ENCODE data around the gene ASCC1.
"Not testable (repeated sequence)": the region's sequence is repeated elsewhere in the genome, so short reads cannot be mapped to it uniquely, and the experiment has no call there.

The ASCC1 gene

DNA sequence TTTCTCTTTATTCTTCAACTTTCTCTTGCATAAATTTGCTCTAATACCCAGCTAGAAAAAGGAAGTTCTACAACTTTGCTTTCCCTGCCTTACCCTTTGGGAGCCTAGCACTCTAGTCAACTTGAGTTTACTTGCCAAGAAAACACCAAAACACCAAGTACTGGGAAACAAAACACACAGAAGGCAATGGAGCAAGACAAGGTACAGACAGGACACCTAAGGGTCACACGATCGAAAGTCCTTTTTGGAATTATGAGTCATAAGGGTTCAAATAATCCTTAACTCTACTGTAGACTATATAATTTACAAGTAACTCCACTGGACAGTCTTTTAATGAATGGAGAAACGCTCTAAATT, 42.8 kb downstream of the ASCC1 start:
- ATAC-seq (no peak), DNase-seq (ENCODE audit: low spot score in 2 of 2) (no peak)
- peaks cover 14% of the 10 kb centered on the region for H3K4me1 Mint-ChIP-seq
- H3K27ac Mint-ChIP-seq = no peak overlapping the region
- no peak overlapping the region for H3K4me3 Mint-ChIP-seq
- H3K9me3 Mint-ChIP-seq = no peaks in the 10 kb centered on the region
- H3K36me3 Mint-ChIP-seq = peaks cover 15% of the 10 kb centered on the region

GRCh38 chr10:72171175-72171630, 44.9 kb downstream of the ASCC1 start:
- ATAC-seq (no peak), DNase-seq (ENCODE audit: low spot score in 2 of 2) (no peak)
- H3K9me3 Mint-ChIP-seq = no peaks in the 10 kb centered on the region
- H3K27ac Mint-ChIP-seq = no peak overlapping the region
- no peak overlapping the region for H3K4me3 Mint-ChIP-seq
- H3K36me3 Mint-ChIP-seq = peaks cover 13% of the 10 kb centered on the region
- peaks cover 14% of the 10 kb centered on the region for H3K4me1 Mint-ChIP-seq

DNA sequence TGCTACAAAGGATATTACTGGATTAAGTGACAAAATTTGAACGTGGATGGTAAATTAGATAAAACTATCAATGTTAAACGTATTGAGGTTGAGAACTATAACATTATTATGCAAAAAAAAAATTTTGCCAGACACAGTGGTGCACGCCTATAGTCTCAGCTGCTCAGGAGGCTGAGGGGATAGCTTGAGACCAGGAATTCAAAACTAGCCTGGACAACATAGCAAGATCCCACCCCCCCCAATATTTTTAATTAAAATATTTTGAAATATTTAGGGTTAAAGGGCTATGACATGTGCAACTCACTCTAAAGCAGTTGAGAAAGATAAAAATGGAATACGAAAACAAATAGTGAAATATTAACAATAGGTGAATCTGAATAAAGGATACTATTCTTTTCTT, 45.3 kb downstream of the ASCC1 start:
- no peak overlapping the region for H3K27ac Mint-ChIP-seq
- ATAC-seq (no peak), DNase-seq (ENCODE audit: low spot score in 2 of 2) (no peak)
- H3K36me3 Mint-ChIP-seq = peaks cover 13% of the 10 kb centered on the region
- H3K4me1 Mint-ChIP-seq = peaks cover 14% of the 10 kb centered on the region
- H3K4me3 Mint-ChIP-seq = no peak overlapping the region
- H3K9me3 Mint-ChIP-seq = no peaks in the 10 kb centered on the region

DNA sequence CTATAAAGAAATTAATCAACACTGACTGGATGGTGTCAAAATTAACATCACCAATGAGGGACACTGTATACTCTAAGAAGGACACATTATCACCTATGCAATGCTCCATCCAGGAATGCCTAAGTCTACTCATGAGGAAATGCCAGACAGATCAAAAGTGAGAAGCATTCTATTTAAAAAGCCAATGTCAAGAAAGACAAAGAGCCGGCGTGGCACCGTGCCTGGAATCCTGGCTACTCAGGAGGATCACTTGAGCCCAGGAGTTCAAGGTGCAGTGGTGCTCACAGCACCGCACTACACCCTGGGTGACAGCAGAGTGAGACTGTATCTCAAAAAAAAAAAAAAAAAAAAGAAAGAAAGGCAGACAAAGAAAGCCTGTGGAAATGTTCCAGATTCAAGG, 45.8 kb downstream of the ASCC1 start:
- Mint-ChIP-seq H3K4me1 (peaks cover 19% of the 10 kb centered on the region), H3K4me3 (no peak overlapping the region), H3K36me3 (peaks cover 13% of the 10 kb centered on the region), H3K9me3 (no peaks in the 10 kb centered on the region), H3K27ac (no peak overlapping the region)
- no peak for DNase-seq (ENCODE audit: low spot score in 2 of 2)
- no peak for ATAC-seq

GRCh38 chr10:72167118-72167517, 49.0 kb downstream of the ASCC1 start:
- ATAC-seq (no peak), DNase-seq (ENCODE audit: low spot score in 2 of 2) (no peak)
- H3K4me3 Mint-ChIP-seq = no peak overlapping the region
- H3K27ac Mint-ChIP-seq = no peak overlapping the region
- peaks cover 13% of the 10 kb centered on the region for H3K36me3 Mint-ChIP-seq
- H3K9me3 Mint-ChIP-seq = no peaks in the 10 kb centered on the region
- H3K4me1 Mint-ChIP-seq = peaks cover 16% of the 10 kb centered on the region

- DNase-seq (ENCODE audit: low spot score in 2 of 2) (no peak), ATAC-seq (peak; percentile 41)
- Mint-ChIP-seq H3K4me3 (no peak overlapping the region), H3K4me1 (peaks cover 21% of the 10 kb centered on the region), H3K36me3 (peaks cover 29% of the 10 kb centered on the region), H3K27ac (no peak overlapping the region), H3K9me3 (no peaks in the 10 kb centered on the region)
Measured at GRCh38 chr10:72164617-72165016, 51.5 kb downstream of the ASCC1 start.

DNA sequence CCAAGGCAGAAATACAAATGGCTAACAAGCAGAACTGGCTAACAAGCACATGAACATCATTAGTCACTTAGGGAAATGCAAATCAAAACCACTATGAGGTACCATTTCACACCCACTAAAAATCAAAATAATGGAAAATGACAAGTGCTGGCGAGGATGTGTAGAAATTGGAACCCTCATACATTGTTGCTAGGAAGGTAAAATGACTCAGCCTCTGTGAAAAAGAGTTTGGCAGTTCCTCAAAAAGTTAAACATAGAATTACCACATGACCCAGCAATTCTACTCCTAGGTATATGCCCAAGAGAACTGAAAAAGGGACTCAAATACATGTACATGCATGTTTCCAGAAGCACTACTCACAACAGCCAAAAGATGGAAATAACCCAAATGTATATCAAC, 53.1 kb downstream of the ASCC1 start:
- H3K27ac Mint-ChIP-seq = no peak overlapping the region
- ATAC-seq (peak; percentile 99), DNase-seq (ENCODE audit: low spot score in 2 of 2) (peak in 1 of 2 donors; percentile 59)
- peaks cover 21% of the 10 kb centered on the region for H3K4me1 Mint-ChIP-seq
- H3K4me3 Mint-ChIP-seq = peak overlapping the region; percentile 21
- peaks cover 39% of the 10 kb centered on the region for H3K36me3 Mint-ChIP-seq
- H3K9me3 Mint-ChIP-seq = no peaks in the 10 kb centered on the region

DNA sequence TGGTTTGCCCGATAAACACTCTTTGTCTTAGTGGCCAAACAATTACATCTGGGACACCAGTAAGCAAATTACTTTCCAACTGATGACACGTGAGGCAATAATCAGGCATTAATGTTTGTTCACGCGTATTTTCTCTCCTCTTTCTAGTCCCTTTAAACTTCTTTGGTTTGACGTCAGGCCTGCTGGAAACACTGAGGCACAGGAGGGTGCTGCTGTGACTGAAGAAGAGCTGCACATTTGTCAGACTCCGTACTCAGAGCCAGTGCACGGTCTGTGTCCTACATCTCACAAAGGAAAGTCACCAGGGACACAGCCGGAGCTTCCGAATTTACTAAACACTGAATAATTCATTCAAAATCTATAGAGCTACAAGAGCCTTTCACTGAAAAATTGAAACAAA, 57.9 kb downstream of the ASCC1 start:
- H3K27ac Mint-ChIP-seq = no peak overlapping the region
- H3K4me3 Mint-ChIP-seq = no peak overlapping the region
- peaks cover 40% of the 10 kb centered on the region for H3K36me3 Mint-ChIP-seq
- H3K4me1 Mint-ChIP-seq = peaks cover 12% of the 10 kb centered on the region
- DNase-seq (ENCODE audit: low spot score in 2 of 2) (no peak), ATAC-seq (no peak)
- H3K9me3 Mint-ChIP-seq = no peaks in the 10 kb centered on the region

DNA sequence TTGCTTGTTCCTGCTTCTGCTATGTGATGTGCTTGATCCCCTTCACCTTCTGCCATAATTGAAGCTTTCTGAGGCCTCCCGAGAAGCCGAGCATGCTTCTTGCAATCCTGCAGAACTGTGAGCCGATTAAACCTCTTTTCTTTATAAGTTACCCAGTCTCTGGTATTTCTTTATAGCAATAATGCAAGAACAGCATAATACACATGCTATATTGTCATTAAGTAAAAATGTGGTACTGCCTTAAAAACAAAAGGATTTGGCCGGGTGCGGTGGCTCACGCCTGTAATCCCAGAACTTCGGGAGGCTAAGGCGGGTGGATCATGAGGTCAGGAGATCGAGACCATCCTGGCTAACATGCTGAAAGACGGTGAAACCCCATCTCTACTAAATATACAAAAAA, 59.9 kb downstream of the ASCC1 start:
- Mint-ChIP-seq H3K27ac (no peak overlapping the region), H3K4me1 (peaks cover under 1% of the 10 kb centered on the region), H3K9me3 (no peaks in the 10 kb centered on the region), H3K36me3 (peaks cover 36% of the 10 kb centered on the region), H3K4me3 (no peak overlapping the region)
- no peak for ATAC-seq
- DNase-seq (ENCODE audit: low spot score in 2 of 2) = no peak

- no peak overlapping the region for H3K4me3 Mint-ChIP-seq
- DNase-seq (ENCODE audit: low spot score in 2 of 2) (no peak), ATAC-seq (no peak)
- H3K27ac Mint-ChIP-seq = no peak overlapping the region
- peaks cover 13% of the 10 kb centered on the region for H3K4me1 Mint-ChIP-seq
- no peaks in the 10 kb centered on the region for H3K9me3 Mint-ChIP-seq
- peaks cover 9% of the 10 kb centered on the region for H3K36me3 Mint-ChIP-seq
Measured at GRCh38 chr10:72152286-72152685, 63.8 kb downstream of the ASCC1 start.

DNA sequence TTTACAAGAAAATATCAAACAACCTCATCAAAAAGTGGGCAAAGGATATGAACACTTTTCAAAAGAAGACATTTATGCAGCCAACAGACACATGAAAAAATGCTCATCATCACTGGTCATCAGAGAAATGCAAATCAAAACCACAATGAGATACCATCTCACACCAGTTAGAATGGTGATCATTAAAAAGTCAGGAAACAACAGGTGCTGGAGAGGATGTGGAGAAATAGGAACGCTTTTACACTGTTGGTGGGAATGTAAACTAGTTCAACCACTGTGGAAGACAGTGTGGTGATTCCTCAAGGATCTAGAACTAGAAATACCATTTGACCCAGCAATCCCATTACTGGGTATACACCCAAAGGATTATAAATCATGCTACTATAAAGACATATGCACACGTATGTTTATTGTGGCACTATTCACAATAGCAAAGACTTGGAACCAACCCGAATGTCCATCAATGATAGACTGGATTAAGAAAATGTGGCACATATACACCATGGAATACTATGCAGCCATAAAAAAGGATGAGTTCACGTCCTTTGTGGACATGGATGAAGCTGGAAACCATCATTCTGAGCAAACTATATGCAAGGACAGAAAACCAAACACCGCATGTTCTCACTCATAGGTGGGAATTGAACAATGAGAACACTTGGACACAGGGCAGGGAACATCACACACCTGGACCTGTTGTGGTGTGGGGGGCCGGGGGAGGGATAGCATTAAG, 65.2 kb downstream of the ASCC1 start:
- H3K4me1 Mint-ChIP-seq = peaks cover 13% of the 10 kb centered on the region
- H3K9me3 Mint-ChIP-seq; H3K27ac Mint-ChIP-seq; DNase-seq (ENCODE audit: low spot score in 2 of 2); ATAC-seq; H3K36me3 Mint-ChIP-seq; H3K4me3 Mint-ChIP-seq: not testable (repeated sequence)

GRCh38 chr10:72147324-72147584, 68.8 kb downstream of the ASCC1 start:
- H3K27ac Mint-ChIP-seq; H3K9me3 Mint-ChIP-seq; DNase-seq (ENCODE audit: low spot score in 2 of 2); H3K4me3 Mint-ChIP-seq; ATAC-seq: not testable (repeated sequence)
- Mint-ChIP-seq H3K36me3 (peaks cover 13% of the 10 kb centered on the region), H3K4me1 (peaks cover 13% of the 10 kb centered on the region)

DNA sequence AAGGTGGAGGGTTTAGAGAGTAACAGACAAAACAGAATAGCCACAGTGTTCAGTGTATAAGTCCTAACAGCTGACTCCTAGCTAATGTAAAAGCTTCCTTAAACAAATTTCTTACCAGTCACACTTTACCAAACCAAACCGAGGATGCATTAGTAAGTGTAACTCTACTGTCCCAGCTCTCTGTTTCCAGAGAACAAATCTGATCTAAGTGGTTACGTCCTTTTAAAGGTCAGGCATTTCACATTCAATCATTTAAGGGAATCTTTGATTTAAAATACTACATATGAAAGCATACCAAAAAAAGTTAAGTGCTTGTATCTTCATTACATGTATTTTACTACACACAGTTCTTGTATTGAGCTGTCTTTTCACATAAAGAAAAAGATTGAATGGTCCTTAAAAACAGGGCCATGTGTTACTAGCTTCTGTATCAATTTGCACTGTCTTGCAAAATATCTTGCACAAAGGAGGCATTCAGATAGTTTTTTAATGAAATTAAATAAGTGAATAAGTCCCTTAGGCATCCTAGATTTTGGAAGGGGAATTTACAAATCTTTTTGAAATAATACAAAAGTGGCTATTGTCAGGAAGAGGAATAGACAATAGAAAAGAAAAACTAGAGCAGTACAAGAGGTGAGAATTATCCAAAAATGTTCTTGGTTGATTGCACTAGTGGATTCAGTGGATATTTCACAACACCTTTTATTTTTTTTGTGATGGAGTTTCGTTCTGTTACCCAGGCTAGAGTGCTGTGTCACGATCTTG, 69.3 kb downstream of the ASCC1 start:
- DNase-seq (ENCODE audit: low spot score in 2 of 2) (no peak), ATAC-seq (no peak)
- Mint-ChIP-seq H3K4me3 (no peak overlapping the region), H3K4me1 (peaks cover 13% of the 10 kb centered on the region), H3K9me3 (no peaks in the 10 kb centered on the region), H3K27ac (peak overlapping the region; percentile 26), H3K36me3 (peaks cover 12% of the 10 kb centered on the region)

- Mint-ChIP-seq H3K27ac (peak overlapping the region; percentile 26), H3K9me3 (no peaks in the 10 kb centered on the region), H3K4me1 (peaks cover 13% of the 10 kb centered on the region), H3K36me3 (peaks cover 12% of the 10 kb centered on the region), H3K4me3 (no peak overlapping the region)
- no peak for DNase-seq (ENCODE audit: low spot score in 2 of 2)
- no peak for ATAC-seq
Measured at GRCh38 chr10:72146071-72146470, 70.0 kb downstream of the ASCC1 start.

DNA sequence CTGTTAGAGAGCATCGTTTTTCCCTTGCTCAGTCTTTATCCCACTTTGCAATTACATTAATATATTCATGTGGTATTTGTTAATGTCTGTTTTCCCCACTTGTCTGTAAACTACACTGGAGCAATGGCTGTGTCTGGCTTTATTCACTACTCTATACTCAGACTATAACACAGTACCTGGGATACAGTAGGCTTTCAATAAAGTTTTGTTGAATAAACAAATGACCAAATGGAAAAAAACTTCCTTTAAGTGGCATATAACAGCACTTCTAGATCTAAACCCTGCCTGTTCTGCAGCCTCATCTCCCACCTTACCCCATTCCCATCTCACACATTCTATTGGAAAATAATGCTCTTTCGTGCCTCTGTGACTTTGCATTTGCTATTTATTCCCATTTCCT, 70.4 kb downstream of the ASCC1 start:
- DNase-seq (ENCODE audit: low spot score in 2 of 2) = no peak
- Mint-ChIP-seq H3K4me1 (peaks cover 13% of the 10 kb centered on the region), H3K27ac (peak overlapping the region; percentile 26), H3K9me3 (no peaks in the 10 kb centered on the region), H3K4me3 (no peak overlapping the region), H3K36me3 (peaks cover 12% of the 10 kb centered on the region)
- ATAC-seq = no peak

- H3K27ac Mint-ChIP-seq = no peak overlapping the region
- DNase-seq (ENCODE audit: low spot score in 2 of 2) (no peak), ATAC-seq (no peak)
- H3K36me3 Mint-ChIP-seq = peaks cover 7% of the 10 kb centered on the region
- peaks cover 6% of the 10 kb centered on the region for H3K4me1 Mint-ChIP-seq
- no peak overlapping the region for H3K4me3 Mint-ChIP-seq
- H3K9me3 Mint-ChIP-seq = no peaks in the 10 kb centered on the region
Measured at GRCh38 chr10:72140850-72141249, 75.2 kb downstream of the ASCC1 start.

Measured in stimulated activated effector memory CD8-positive, alpha-beta T cell treated with anti-CD3 and anti-CD28 coated beads, Interleukin-12 subunit alpha, Interleukin-12 subunit beta, amount 100 ng/mL, for 72 hours (primary cell).